Measurements from ENCODE around the gene SORCS3.

SORCS3 gene

DNA sequence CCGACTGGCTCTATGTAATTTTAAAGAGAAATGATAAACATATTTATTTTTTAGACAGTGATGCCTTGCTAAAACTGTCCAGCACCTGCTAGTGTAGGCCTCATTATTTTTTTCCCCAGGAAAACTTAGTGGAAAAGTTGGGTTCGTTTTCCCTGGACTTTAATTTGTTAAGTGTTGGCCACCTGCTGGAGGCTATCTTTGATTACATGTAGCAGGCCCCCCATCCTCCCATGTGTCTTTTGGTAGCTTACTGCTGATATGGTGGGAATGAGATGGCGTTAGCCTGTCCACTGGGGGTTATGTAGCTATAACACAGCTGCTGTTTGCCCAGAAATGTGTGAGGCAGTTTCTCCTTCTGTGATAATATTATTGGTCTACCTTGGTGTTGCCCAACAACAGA lies 265.0 kb downstream of the SORCS3 start:
- Mint-ChIP-seq H3K27ac (no peak overlapping the region), H3K9me3 (no peaks in the 10 kb centered on the region), H3K36me3 (ENCODE audit: low read depth) (no peaks in the 10 kb centered on the region), H3K4me1 (ENCODE audit: low read depth) (peaks cover 3% of the 10 kb centered on the region), H3K27me3 (no peaks in the 10 kb centered on the region), H3K4me3 (no peak overlapping the region)
- no peak for DNase-seq

DNA sequence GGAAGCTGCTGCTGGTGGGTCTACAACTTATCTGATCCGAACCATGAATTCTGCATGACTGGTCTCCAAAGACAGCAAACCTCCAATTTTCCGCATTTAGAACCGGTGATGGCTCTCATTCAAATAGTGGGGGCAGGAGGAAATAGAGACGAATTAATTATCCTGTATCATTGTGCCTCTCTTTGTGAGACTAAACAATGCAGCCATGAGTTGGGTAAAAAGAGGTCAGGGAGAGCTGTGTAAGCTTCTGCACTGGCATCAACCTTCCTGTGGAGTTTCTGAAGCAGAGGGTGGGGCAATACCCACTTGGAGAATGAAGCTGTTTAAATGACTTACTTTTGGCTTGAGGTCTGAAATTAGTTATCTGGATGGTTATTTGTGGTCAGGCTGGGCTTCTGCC lies 266.4 kb downstream of the SORCS3 start:
- Mint-ChIP-seq H3K36me3 (ENCODE audit: low read depth) (no peaks in the 10 kb centered on the region), H3K27ac (no peak overlapping the region), H3K4me3 (no peak overlapping the region), H3K9me3 (no peaks in the 10 kb centered on the region), H3K4me1 (ENCODE audit: low read depth) (peaks cover 3% of the 10 kb centered on the region), H3K27me3 (no peaks in the 10 kb centered on the region)
- DNase-seq: no peak

DNA sequence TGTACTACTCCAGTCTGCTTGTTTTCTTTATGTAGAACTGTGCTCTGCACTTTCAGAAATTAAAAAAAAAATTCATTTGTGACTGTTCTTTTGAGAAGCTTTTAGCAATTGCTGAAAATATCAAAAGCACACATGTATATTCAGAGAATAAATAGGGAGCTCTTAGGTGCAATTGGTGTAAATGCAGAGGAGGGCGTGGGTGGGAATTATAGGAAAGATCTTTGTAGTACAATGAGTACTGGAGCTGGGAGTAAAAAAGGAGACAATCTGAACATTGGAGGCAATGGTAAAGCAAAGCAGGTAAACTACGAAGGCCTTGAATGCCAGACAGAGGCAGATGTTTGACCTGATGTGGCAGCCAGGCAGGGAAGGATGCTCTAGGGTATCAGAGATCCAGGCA lies 267.5 kb downstream of the SORCS3 start:
- H3K36me3 Mint-ChIP-seq (ENCODE audit: low read depth): no peaks in the 10 kb centered on the region
- peaks cover 3% of the 10 kb centered on the region for H3K4me1 Mint-ChIP-seq (ENCODE audit: low read depth)
- no peak for DNase-seq
- H3K27me3 Mint-ChIP-seq: peaks cover 4% of the 10 kb centered on the region
- no peak overlapping the region for H3K27ac Mint-ChIP-seq
- H3K9me3 Mint-ChIP-seq: no peaks in the 10 kb centered on the region
- no peak overlapping the region for H3K4me3 Mint-ChIP-seq

DNA sequence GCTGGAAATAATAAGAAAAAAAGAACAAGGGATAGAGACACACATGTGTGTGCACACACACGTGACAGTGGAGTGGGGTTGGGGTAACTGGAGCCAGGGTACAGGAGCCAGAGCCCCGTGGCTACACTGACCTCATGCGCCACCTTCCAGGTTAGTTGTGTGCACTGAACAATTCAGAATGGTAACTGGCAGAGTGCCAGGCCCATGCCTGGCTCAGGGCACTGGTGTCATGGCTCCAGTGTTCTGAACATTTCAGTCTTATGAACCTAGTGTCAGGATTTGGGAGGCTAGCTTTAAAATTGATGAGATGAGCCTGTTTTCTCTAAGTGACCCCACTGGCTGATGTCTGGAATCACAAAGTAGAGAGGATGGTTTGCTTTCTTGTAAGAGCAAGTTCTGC lies 269.6 kb downstream of the SORCS3 start:
- Mint-ChIP-seq H3K9me3 (no peaks in the 10 kb centered on the region), H3K27ac (no peak overlapping the region), H3K36me3 (ENCODE audit: low read depth) (no peaks in the 10 kb centered on the region), H3K27me3 (peaks cover 4% of the 10 kb centered on the region), H3K4me3 (no peak overlapping the region), H3K4me1 (ENCODE audit: low read depth) (peaks cover 3% of the 10 kb centered on the region)
- DNase-seq: no peak

DNA sequence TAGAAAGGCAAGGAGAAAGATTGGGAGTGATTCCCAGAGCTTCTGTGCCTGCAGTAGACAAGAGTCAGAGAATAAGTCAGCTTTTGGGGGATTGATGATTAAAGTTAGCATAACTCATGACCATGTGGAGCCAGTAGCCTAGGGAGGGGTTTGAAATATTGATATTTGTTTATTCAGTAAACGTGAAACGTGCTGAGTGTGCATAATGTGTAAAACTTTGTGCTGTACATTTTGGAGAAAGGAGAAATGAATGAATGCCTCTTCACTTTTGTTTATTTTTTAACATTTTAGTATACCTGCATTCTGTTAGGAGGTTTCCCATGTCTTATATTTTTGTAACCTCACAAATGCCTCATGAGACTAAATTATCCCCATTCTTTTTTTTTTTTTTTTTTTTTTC lies 272.3 kb downstream of the SORCS3 start:
- peaks cover 3% of the 10 kb centered on the region for H3K4me1 Mint-ChIP-seq (ENCODE audit: low read depth)
- no peak overlapping the region for H3K4me3 Mint-ChIP-seq
- no peaks in the 10 kb centered on the region for H3K36me3 Mint-ChIP-seq (ENCODE audit: low read depth)
- no peaks in the 10 kb centered on the region for H3K9me3 Mint-ChIP-seq
- no peak overlapping the region for H3K27ac Mint-ChIP-seq
- H3K27me3 Mint-ChIP-seq: peaks cover 4% of the 10 kb centered on the region
- no peak for DNase-seq

DNA sequence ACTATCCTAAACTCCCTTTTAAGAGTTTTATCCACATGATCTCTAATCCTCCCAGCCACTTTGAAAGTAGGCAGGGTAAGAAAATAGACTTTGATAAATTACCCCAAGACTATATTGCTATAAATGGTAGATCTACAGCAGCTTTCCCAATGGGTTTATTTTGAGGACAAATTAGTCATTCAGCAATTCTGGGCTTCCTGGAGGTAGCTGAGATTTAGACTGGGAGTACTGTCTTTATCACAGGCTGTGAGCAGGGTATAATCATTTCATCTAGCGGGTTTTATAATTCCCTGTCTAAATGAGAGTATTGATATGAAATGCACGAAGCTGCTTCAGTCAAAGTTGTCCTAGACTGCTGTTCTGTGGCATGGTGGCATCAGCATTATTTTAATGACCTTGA lies 279.4 kb downstream of the SORCS3 start:
- no peaks in the 10 kb centered on the region for H3K36me3 Mint-ChIP-seq (ENCODE audit: low read depth)
- H3K27ac Mint-ChIP-seq: no peak overlapping the region
- no peak for DNase-seq
- H3K27me3 Mint-ChIP-seq: no peaks in the 10 kb centered on the region
- H3K9me3 Mint-ChIP-seq: no peaks in the 10 kb centered on the region
- H3K4me3 Mint-ChIP-seq: no peak overlapping the region
- no peaks in the 10 kb centered on the region for H3K4me1 Mint-ChIP-seq (ENCODE audit: low read depth)

DNA sequence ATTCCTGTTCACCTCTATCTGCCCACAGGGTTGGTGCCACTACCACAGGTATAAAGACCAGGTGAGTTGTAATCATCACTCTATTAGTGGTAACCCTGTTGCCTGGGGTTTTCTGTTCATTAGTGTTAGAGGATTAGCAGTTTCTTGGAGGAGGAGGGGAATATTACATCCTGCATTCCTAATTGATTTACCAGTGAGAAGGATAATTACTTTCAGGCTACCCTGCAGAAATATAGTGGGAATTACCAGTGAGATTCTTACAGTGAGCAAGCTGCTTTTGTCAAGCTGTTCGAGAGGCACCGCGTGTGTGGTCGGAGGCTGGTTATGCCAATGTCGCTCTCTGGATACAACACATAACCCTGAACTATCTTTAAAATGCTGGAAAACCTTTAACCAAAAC lies 280.7 kb downstream of the SORCS3 start:
- no peak overlapping the region for H3K27ac Mint-ChIP-seq
- no peaks in the 10 kb centered on the region for H3K36me3 Mint-ChIP-seq (ENCODE audit: low read depth)
- no peak for DNase-seq
- H3K4me1 Mint-ChIP-seq (ENCODE audit: low read depth): no peaks in the 10 kb centered on the region
- H3K9me3 Mint-ChIP-seq: no peaks in the 10 kb centered on the region
- no peak overlapping the region for H3K4me3 Mint-ChIP-seq
- no peaks in the 10 kb centered on the region for H3K27me3 Mint-ChIP-seq

DNA sequence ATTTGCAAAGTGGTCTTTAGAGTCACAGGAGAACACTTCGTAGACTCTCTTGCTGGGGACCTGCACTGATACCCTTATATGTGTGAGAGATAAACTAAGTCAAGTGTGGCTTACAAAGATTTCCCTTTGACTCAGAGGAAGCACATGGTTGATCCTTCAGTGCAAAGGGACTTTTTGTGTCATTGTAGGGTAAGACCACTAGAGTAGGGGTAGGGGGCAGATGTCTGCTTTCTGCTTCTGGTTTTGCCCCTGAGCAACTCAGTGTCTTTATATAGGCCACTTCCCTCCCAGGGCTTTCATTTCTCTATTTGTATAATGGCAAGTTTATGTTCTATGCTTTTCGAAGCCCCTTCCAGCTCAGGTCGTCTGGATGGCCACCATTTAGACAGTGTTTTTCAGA lies 281.7 kb downstream of the SORCS3 start:
- H3K4me3 Mint-ChIP-seq: no peak overlapping the region
- H3K4me1 Mint-ChIP-seq (ENCODE audit: low read depth): no peaks in the 10 kb centered on the region
- H3K27ac Mint-ChIP-seq: no peak overlapping the region
- no peaks in the 10 kb centered on the region for H3K9me3 Mint-ChIP-seq
- H3K36me3 Mint-ChIP-seq (ENCODE audit: low read depth): no peaks in the 10 kb centered on the region
- no peaks in the 10 kb centered on the region for H3K27me3 Mint-ChIP-seq
- DNase-seq: no peak

DNA sequence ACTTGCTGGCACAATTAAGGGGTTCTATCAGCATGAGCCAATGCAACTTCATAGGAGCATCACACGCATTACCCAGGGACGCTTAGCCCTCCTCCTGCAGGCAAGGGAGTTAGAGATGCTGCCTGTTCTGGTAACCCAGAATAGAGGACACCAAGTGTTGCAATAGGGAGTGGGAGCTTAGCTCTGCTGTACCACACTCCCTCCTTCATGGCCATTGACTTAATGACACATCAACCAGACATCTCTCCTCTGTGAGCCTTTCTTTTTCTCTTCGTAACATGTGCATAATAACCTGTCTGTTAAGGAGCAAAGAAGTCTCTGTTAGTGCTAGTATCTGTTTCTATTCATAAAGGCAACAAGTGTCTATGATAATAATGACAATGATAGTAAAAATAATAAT lies 282.4 kb downstream of the SORCS3 start:
- no peaks in the 10 kb centered on the region for H3K9me3 Mint-ChIP-seq
- no peaks in the 10 kb centered on the region for H3K36me3 Mint-ChIP-seq (ENCODE audit: low read depth)
- H3K27ac Mint-ChIP-seq: no peak overlapping the region

DNA sequence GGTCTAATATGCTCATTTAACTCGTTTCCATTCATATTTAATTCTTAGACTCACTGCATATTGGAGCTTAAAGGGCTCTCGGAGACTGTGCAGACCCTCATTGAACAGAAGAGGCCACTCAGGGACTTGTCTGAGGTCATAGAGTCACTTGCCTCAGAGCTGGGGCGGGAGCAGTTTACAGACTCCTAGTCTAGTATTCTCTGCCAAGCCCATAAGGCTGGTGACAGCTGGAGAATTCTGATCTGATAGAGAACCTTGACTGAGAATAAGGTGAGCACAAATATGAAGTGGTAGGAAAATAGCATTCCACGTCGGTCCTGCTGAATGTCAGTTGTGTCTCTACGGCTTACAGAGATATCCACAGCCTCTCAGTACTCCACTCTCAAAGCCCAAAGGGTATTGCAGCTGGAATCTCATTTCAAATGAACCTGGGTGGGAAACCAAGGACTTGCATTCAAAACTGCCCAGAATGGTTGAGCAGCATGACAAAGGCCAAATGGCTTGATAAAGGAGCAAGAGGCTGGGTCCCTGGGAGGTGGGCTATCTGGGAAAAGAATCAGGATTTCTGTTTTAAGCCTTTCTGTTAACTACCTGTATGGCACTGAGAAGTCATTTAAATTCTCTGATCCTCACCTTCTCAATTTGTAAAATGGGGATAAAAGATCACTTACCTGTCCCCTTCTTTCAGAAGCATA lies 283.2 kb downstream of the SORCS3 start:
- Mint-ChIP-seq H3K27me3 (no peaks in the 10 kb centered on the region), H3K9me3 (no peaks in the 10 kb centered on the region), H3K4me1 (ENCODE audit: low read depth) (no peaks in the 10 kb centered on the region), H3K27ac (no peak overlapping the region), H3K36me3 (ENCODE audit: low read depth) (no peaks in the 10 kb centered on the region), H3K4me3 (no peak overlapping the region)
- no peak for DNase-seq

More for the DNA sequence above, 282.4 kb downstream of the SORCS3 start:
- Mint-ChIP-seq H3K4me1 (ENCODE audit: low read depth) (no peaks in the 10 kb centered on the region), H3K27me3 (no peaks in the 10 kb centered on the region), H3K4me3 (no peak overlapping the region)
- no peak for DNase-seq

DNA sequence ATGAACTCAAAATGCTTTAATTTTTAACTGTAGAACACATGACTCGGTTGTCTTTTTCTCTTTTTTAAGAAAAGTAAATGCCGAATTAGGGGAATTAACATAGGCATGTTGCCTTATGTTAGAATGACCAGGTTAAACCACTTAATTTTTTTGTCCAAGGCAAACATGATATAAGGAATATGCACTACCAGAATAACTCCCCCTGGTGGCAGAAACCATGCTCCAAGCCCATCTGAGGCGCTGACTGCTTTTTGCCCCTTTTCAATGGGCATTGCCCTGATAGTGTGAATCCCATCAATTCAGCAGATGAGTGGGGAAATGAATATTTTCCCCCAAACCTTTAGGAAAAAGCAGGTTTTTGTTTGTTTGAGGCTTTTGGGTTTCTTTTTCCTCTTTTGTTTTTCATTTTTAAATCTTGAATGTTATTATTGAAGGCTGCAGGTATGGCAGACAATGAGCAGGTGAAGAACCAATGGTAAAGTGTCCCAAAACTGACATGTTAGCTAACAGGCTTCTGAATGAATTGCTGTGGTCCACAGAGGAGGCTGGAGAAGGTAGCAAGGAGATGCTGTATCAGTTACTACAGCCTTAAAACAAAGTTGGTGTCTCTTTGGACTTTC lies 284.3 kb downstream of the SORCS3 start:
- no peaks in the 10 kb centered on the region for H3K36me3 Mint-ChIP-seq (ENCODE audit: low read depth)
- H3K9me3 Mint-ChIP-seq: no peaks in the 10 kb centered on the region
- no peak overlapping the region for H3K4me3 Mint-ChIP-seq
- no peaks in the 10 kb centered on the region for H3K4me1 Mint-ChIP-seq (ENCODE audit: low read depth)
- no peaks in the 10 kb centered on the region for H3K27me3 Mint-ChIP-seq
- no peak for DNase-seq
- H3K27ac Mint-ChIP-seq: no peak overlapping the region

DNA sequence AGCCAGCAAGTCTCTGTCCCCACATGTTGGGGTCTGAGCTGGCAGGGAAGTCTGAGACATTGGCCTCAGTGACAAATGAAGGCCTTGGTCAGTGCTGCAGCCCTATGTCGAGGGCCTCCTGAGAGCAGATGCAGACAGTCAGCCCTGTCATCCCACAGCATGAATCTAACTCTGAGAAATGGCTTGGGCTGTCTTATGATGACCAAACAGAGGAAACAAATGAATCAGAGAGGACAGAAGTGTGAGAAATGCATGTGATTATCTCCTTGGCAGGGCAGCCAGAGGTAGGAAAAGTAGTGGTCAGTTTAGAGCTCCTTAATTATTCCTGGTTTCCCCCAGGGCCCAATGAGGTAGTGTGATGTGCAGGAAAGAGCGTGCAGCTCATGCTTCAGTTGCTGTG lies 287.6 kb downstream of the SORCS3 start:
- Mint-ChIP-seq H3K4me3 (no peak overlapping the region), H3K27me3 (no peaks in the 10 kb centered on the region), H3K27ac (no peak overlapping the region), H3K9me3 (no peaks in the 10 kb centered on the region), H3K4me1 (ENCODE audit: low read depth) (peaks cover 14% of the 10 kb centered on the region), H3K36me3 (ENCODE audit: low read depth) (no peaks in the 10 kb centered on the region)
- DNase-seq: no peak

DNA sequence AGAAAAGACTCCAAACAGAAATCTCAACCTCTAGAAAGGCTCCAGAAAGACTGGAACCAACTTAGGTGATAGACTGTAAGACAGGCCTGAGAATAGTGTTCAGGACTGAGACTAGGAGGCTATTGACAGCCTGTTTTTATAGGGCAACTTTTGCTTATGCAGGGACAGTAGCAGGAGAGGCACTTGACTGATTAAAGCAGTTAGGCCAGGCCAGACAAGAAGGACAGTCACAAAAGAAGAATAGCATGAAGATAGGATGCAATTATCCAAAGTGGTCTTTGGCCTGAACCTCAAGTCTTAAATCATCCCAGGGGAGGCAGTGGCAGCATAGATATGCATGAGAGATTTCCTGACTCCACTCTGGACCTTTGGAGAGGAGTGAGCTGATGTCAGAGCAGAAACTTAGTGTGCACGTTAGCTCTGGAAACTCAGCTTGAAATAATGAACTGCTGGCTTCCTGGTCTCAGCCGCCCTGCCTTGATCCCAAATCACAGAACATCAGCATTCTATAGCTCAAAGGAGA lies 290.6 kb downstream of the SORCS3 start:
- Mint-ChIP-seq H3K27ac (no peak overlapping the region), H3K4me3 (no peak overlapping the region), H3K36me3 (ENCODE audit: low read depth) (no peaks in the 10 kb centered on the region), H3K27me3 (no peaks in the 10 kb centered on the region), H3K4me1 (ENCODE audit: low read depth) (peaks cover 28% of the 10 kb centered on the region), H3K9me3 (no peaks in the 10 kb centered on the region)
- DNase-seq: no peak

DNA sequence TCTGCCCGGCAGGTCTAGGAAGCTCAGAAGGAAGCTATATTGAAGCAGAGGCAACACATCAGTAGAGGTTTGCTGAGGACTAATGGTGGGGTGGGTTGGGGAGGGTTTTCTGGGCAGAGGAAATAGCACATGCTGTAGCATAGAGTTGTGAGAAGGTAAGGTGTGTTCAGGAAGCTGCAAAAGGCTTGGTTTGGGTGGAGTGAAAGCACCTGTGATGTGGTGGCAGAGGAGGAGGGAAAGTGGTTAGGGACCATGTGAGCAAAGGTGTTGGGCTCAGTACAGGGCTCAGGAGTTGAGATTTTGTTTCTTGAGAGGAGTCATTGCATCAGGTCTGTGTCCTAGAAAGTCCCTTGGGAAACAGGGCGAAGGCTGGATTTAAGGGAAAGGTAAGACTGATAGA lies 294.6 kb downstream of the SORCS3 start:
- no peak overlapping the region for H3K4me3 Mint-ChIP-seq
- no peaks in the 10 kb centered on the region for H3K27me3 Mint-ChIP-seq
- no peak overlapping the region for H3K27ac Mint-ChIP-seq
- no peaks in the 10 kb centered on the region for H3K36me3 Mint-ChIP-seq (ENCODE audit: low read depth)
- peaks cover 33% of the 10 kb centered on the region for H3K4me1 Mint-ChIP-seq (ENCODE audit: low read depth)
- H3K9me3 Mint-ChIP-seq: peaks cover 3% of the 10 kb centered on the region
- no peak for DNase-seq

DNA sequence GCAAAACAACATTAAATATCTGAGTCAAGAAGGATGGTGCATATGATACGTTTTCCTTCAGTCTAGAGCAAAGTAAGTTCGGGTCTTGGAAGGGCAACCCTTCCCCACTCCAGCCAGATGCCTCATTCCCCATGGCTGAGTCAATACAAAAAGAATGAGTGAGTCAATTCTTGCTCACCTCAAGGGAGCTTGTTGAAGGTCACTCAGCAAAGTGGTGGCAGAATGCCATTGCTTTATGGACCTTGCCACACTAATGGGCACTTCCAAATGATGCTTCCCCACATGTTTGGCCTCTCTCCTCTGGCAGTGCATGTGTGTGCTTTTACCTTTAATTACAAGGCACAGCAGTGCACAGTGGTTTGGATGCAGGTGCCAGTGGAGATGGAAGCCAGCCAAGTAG lies 296.5 kb downstream of the SORCS3 start:
- H3K9me3 Mint-ChIP-seq: peaks cover 3% of the 10 kb centered on the region
- H3K27ac Mint-ChIP-seq: no peak overlapping the region
- H3K4me1 Mint-ChIP-seq (ENCODE audit: low read depth): peaks cover 22% of the 10 kb centered on the region
- H3K36me3 Mint-ChIP-seq (ENCODE audit: low read depth): no peaks in the 10 kb centered on the region
- no peak for DNase-seq
- H3K4me3 Mint-ChIP-seq: no peak overlapping the region
- no peaks in the 10 kb centered on the region for H3K27me3 Mint-ChIP-seq
